GM19324 (cell line): ENCODE results near the gene S100A12.

Experiments used
- ATAC-seq: cut with Tn5 transposase; IDR thresholded peaks from one replicate; pipeline ENCODE4 v1.9.1; 2021; ENCODE audit warnings: mild to moderate bottlenecking, moderate library complexity; ENCODE audit not compliant: unreplicated experiment, low FRiP score

The S100A12 gene

GRCh38 chr1:153397051-153397923 is 21.9 kb upstream of the S100A12 start:
- no peak for ATAC-seq

GRCh38 chr1:153396461-153396860 is 21.0 kb upstream of the S100A12 start:
- ATAC-seq: no peak

- ATAC-seq: no peak
Observed at GRCh38 chr1:153395776-153396175, 20.4 kb upstream of the S100A12 start.

GRCh38 chr1:153395136-153395685 is 19.8 kb upstream of the S100A12 start:
- no peak for ATAC-seq

- ATAC-seq: no peak
Observed at GRCh38 chr1:153394391-153394790, 19.0 kb upstream of the S100A12 start.

- no peak for ATAC-seq
Observed at GRCh38 chr1:153393926-153394325, 18.5 kb upstream of the S100A12 start.

- ATAC-seq: no peak
Observed at GRCh38 chr1:153392822-153393221, 17.4 kb upstream of the S100A12 start.

DNA sequence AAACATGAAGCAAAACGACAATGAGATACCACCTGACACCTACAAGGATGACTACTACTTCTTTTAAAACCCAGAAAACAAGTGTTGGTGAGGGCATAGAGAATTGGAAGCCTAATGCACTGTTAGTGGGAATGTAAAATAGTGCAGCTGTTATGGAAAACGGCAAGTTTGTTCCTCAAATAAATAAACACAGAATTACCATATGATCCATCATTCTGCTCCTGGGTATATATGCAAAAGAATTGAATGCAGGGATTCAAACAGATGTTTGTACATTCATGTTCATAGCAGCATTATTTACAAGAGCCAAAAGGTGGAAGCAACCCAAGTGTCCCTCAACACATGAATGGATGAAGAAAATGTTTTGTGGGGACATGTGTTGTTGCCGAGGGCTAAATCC is 16.8 kb upstream of the S100A12 start:
- no peak for ATAC-seq

DNA sequence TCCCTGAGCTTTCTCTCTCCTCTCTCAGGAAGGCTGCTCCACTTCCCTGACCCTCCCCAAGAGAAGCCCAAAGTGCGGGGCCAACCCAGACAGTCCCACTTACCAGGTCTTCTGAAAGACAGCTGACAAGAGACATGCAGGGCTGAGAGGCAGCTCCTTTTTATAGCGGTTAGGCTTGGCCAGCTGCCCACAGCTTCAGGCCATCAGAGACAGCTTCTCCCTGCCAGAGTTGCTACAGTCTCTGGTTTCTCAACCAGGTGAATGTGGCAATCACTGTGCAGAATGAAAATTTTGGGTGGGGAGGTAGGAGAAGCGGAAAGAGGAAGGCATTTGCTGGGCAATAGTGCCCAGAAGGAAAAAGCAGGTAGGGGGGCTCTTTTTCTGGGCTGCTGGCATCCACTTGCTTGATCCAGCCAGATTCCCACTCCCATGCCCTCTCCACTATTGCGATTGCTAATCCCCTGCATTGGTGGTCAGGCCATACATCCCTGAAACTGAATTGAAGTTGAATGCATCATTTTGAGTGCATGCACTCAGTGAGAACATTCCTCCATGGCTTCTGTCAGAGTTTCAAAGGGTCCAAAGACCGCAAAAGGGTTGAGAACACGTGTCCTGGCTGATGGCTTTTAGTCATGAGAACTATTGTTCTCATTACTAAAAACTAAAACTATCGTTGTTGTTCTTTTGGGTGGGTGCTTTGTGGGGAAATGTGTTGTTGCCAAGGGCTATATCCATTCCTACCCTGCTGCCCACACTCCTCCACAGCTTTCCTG is 15.7 kb upstream of the S100A12 start, which contains the start of gene S100A8:
Gene S100A8, minus strand, starts transcription at position 136 of the 773 bp plus-strand sequence. CDS start 538 bp downstream, outside the sequence.
- ATAC-seq: no peak

DNA sequence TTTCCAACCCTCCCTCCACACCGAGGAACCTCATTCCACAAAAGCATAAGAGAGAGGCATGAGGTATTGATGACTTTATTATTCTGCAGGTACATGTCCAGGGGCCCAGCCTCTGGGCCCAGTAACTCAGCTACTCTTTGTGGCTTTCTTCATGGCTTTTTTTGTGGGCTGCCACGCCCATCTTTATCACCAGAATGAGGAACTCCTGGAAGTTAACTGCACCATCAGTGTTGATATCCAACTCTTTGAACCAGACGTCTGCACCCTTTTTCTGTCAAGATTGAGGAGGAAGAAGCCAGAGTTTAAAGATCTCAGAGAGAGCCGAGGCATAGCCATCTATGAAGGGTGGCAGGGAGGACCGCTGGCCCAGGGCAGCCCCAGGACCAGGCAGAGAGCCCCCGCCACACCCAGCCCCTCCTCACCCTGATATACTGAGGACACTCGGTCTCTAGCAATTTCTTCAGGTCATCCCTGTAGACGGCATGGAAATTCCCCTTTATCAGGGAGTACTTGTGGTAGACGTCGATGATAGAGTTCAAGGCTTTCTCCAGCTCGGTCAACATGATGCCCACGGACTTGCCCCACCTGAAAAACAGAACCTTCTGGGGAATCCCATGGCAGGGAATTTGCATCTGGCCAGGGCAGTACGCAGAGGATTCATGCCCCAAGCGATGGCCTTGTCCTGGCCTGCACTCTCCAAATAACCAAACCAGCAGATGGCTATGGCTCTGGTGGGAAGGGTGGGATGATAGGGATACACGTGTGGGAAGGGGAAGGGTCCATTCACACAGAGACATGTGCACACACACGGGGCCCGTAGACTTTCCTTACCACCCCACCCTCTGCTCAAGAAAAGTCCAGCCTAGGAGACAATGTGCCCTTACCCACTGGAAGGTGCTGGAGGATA is 14.8 kb upstream of the S100A12 start:
- no peak for ATAC-seq

DNA sequence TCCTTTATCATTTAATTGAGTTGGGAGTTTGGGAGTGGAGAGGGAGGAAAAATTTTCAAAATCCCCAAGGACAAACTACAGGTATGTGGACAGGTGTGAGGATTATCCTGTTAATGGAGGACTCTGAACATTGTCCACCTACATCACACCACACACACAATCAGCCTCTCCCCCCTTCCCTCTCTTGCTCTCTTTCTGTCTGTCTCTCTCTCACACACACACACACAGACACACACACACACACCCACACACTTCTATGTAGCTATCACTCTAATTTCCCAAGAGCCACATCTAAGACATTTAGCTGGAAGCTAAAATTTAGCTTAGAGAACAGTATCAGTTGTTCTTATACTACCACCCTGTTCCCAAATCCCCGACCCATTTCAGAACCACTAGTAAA is 14.0 kb upstream of the S100A12 start:
- ATAC-seq: no peak

- no peak for ATAC-seq
Observed at GRCh38 chr1:153387785-153388184, 12.4 kb upstream of the S100A12 start.

GRCh38 chr1:153387001-153387400 is 11.6 kb upstream of the S100A12 start:
- no peak for ATAC-seq

GRCh38 chr1:153386500-153386901 is 11.1 kb upstream of the S100A12 start:
- no peak for ATAC-seq

- ATAC-seq: no peak
Observed at GRCh38 chr1:153384958-153385580, 9.6 kb upstream of the S100A12 start.

- no peak for ATAC-seq
Observed at GRCh38 chr1:153380711-153381110, 5.3 kb upstream of the S100A12 start.

- ATAC-seq: no peak
Observed at GRCh38 chr1:153379591-153379990, 4.2 kb upstream of the S100A12 start.

GRCh38 chr1:153374071-153374470 is 1.4 kb downstream of the S100A12 start:
- no peak for ATAC-seq

GRCh38 chr1:153372571-153372970 is 2.9 kb downstream of the S100A12 start:
- ATAC-seq: no peak

GRCh38 chr1:153371231-153371630 is 4.2 kb downstream of the S100A12 start:
- no peak for ATAC-seq
